ENCODE data around the gene TTBK2.

GRCh38 chr15:42730135-42730534 is 190.4 kb downstream of the TTBK2 start:
- TF ChIP-seq CTCF (IDR thresholded peaks at IDR 0.05) (no peak), POLR2AphosphoS5 (IDR thresholded peaks at IDR 0.05) (no peak)

Data from transverse colon (tissue), 4 donors.